ENCODE measurements around the gene MAB21L3. TPM values are rescaled to one million over a fixed set of nuclear protein-coding genes. Genes with fewer than 3 reads are reported as not detected.
A peak's percentile ranks its signal among the peaks of the same experiment; 100 is the strongest.

MAB21L3 gene
- total RNA-seq, 1 experiment from 2014 or later = 2.8 TPM

DNA sequence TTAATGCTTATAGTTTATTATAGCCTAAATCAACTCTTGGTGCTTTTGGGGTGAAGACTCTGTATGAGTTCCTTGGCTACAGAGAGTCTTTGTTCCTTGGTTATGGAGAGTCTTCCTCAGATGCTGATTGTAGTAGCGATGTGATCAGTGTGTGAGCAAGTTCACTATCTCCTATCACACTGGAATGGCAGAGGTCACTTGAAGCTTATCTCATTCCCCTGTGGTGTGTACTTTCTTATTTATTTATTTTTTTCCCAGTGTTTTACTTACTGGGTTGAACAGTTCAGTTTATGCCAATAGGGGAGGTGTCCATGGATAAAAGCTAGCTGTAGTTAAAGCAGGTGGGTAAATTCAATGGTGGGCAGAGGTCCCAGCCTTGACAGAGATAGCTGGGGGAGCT, 20.1 kb upstream of the MAB21L3 start:
- H3K27ac Mint-ChIP-seq (ENCODE audit: low read depth, unreplicated experiment) = no peak overlapping the region

GRCh38 chr1:116092752-116093489, 18.3 kb upstream of the MAB21L3 start:
- TF ChIP-seq, protein P1, sequence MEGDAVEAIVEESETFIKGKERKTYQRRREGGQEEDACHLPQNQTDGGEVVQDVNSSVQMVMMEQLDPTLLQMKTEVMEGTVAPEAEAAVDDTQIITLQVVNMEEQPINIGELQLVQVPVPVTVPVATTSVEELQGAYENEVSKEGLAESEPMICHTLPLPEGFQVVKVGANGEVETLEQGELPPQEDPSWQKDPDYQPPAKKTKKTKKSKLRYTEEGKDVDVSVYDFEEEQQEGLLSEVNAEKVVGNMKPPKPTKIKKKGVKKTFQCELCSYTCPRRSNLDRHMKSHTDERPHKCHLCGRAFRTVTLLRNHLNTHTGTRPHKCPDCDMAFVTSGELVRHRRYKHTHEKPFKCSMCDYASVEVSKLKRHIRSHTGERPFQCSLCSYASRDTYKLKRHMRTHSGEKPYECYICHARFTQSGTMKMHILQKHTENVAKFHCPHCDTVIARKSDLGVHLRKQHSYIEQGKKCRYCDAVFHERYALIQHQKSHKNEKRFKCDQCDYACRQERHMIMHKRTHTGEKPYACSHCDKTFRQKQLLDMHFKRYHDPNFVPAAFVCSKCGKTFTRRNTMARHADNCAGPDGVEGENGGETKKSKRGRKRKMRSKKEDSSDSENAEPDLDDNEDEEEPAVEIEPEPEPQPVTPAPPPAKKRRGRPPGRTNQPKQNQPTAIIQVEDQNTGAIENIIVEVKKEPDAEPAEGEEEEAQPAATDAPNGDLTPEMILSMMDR (IDR thresholded peaks at IDR 0.05; ENCODE audit: unreplicated experiment) = no peak
- peaks cover 5% of the 10 kb centered on the region for H3K4me1 Mint-ChIP-seq (ENCODE audit: insufficient read depth, unreplicated experiment)
- H3K27ac Mint-ChIP-seq (ENCODE audit: low read depth, unreplicated experiment) = peak overlapping the region; percentile 31
- H3K27me3 Mint-ChIP-seq (ENCODE audit: insufficient read depth, unreplicated experiment) = no peaks in the 10 kb centered on the region
- DNase-seq (ENCODE audit: unreplicated experiment) = no peak
- ChIA-PET CTCF (interaction anchor here (1.2 to 1.3 kb wide), 2 partner anchors 46 to 392 kb away, joined by 3 to 4 read pairs; no protein-coding TSS in a partner anchor), POLR2A (interaction anchor here (0.7 kb wide), 2 partner anchors 22 to 350 kb away, joined by 3 to 5 read pairs; no protein-coding TSS in a partner anchor)
- peaks cover 34% of the 10 kb centered on the region for H3K9me3 Mint-ChIP-seq (ENCODE audit: unreplicated experiment)
- intact Hi-C loops (cut with micrococcal nuclease) = no loop called here
- BruUV-seq (replicated peaks) = no TSS peak
- H3K36me3 Mint-ChIP-seq (ENCODE audit: insufficient read depth, unreplicated experiment) = peaks cover 21% of the 10 kb centered on the region
- no peak overlapping the region for H3K4me3 Mint-ChIP-seq (ENCODE audit: unreplicated experiment)

More for the DNA sequence above, 20.1 kb upstream of the MAB21L3 start:
- no peak for DNase-seq (ENCODE audit: unreplicated experiment)
- Mint-ChIP-seq H3K9me3 (ENCODE audit: unreplicated experiment) (peaks cover 34% of the 10 kb centered on the region), H3K36me3 (ENCODE audit: insufficient read depth, unreplicated experiment) (peaks cover 15% of the 10 kb centered on the region), H3K27me3 (ENCODE audit: insufficient read depth, unreplicated experiment) (no peaks in the 10 kb centered on the region), H3K4me1 (ENCODE audit: insufficient read depth, unreplicated experiment) (peaks cover 5% of the 10 kb centered on the region), H3K4me3 (ENCODE audit: unreplicated experiment) (no peak overlapping the region)
- ChIA-PET POLR2A (no interaction called here), CTCF (no interaction called here)
- TF ChIP-seq, protein P1 (IDR thresholded peaks at IDR 0.05; ENCODE audit: unreplicated experiment) = no peak
- no TSS peak for BruUV-seq (replicated peaks)
- intact Hi-C loops (cut with micrococcal nuclease) = no loop called here

DNA sequence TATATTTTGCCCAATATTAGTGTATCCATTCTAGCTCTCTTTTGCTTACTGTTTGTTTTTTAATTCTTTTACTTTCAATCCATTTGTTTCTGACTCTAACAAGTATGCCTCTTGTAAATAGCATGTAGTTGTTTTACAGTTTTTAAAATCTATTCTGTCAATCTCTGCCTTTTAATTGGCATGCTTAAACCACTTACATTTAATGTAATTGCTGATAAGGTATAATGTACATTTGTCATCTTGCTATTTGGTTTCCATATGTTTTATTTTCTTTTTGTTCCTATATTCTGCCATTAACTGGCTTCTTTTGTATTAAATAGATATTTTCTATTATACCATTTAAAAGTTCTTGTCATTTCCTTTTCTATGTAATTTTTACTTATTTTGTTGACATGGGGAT, 16.2 kb upstream of the MAB21L3 start:
- no peak for DNase-seq (ENCODE audit: unreplicated experiment)
- H3K4me1 Mint-ChIP-seq (ENCODE audit: insufficient read depth, unreplicated experiment) = no peaks in the 10 kb centered on the region
- ChIA-PET POLR2A (interaction anchor here (0.7 kb wide), 1 partner anchor 14 kb away, joined by 3 read pairs; no protein-coding TSS in a partner anchor), CTCF (no interaction called here)
- H3K4me3 Mint-ChIP-seq (ENCODE audit: unreplicated experiment) = no peak overlapping the region
- no peak overlapping the region for H3K27ac Mint-ChIP-seq (ENCODE audit: low read depth, unreplicated experiment)
- intact Hi-C loops (cut with micrococcal nuclease) = no loop called here
- H3K36me3 Mint-ChIP-seq (ENCODE audit: insufficient read depth, unreplicated experiment) = peaks cover 21% of the 10 kb centered on the region
- TF ChIP-seq, protein P1 (IDR thresholded peaks at IDR 0.05; ENCODE audit: unreplicated experiment) = no peak
- peaks cover 19% of the 10 kb centered on the region for H3K9me3 Mint-ChIP-seq (ENCODE audit: unreplicated experiment)
- H3K27me3 Mint-ChIP-seq (ENCODE audit: insufficient read depth, unreplicated experiment) = no peaks in the 10 kb centered on the region
- BruUV-seq (replicated peaks) = no TSS peak

DNA sequence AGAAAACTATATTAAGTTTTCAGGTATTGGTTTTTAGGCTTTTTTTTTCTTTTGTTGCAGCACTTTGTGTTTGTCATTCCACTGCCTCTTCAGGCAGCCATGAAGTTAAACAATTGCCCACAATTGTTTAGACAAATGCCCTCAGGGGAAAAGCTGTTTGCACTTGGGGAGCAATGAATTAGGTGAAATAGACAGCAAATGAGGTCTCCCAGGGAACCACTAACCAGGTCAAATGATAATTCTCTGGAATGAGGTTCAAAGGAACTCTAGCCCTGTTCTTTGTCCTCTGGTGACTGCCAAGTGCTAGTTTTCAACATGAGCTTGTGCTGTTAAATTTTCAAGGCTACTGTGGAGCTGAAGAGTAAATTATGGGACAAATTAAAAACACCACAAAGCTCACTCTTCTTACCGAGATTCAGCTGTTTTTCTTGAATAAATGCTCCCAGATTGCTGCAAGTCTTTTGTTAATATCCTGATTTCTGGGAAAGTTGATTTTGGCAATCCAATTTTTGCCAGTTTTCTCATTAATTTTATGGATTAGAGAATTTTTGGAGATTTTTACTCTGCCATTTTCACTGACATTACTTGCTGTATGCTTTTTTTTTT, 15.1 kb upstream of the MAB21L3 start:
- ChIA-PET CTCF (interaction anchor here (0.6 to 1.5 kb wide), 2 partner anchors 26 to 331 kb away, joined by 3 to 8 read pairs; no protein-coding TSS in a partner anchor), POLR2A (interaction anchor here (0.6 kb wide), 1 partner anchor 12 kb away, joined by 3 read pairs; no protein-coding TSS in a partner anchor)
- no TSS peak for BruUV-seq (replicated peaks)
- TF ChIP-seq, protein P1 (IDR thresholded peaks at IDR 0.05; ENCODE audit: unreplicated experiment) = no peak
- no peak for DNase-seq (ENCODE audit: unreplicated experiment)
- intact Hi-C loops (cut with micrococcal nuclease) = no loop called here
- Mint-ChIP-seq H3K4me1 (ENCODE audit: insufficient read depth, unreplicated experiment) (no peaks in the 10 kb centered on the region), H3K27ac (ENCODE audit: low read depth, unreplicated experiment) (no peak overlapping the region), H3K9me3 (ENCODE audit: unreplicated experiment) (peaks cover 19% of the 10 kb centered on the region), H3K27me3 (ENCODE audit: insufficient read depth, unreplicated experiment) (no peaks in the 10 kb centered on the region), H3K4me3 (ENCODE audit: unreplicated experiment) (no peak overlapping the region), H3K36me3 (ENCODE audit: insufficient read depth, unreplicated experiment) (peaks cover 21% of the 10 kb centered on the region)

Measured in MCF 10A (cell line).